ENCODE results near the gene EIF3I.

Gene EIF3I

GRCh38 chr1:32199717-32200072 lies 22.5 kb upstream of the EIF3I start:
- peaks cover 0 to 60% of the 10 kb centered on the region in 2 experiments; a peak in 1 of 3 replicates for H3K36me3 ChIP-seq (ENCODE audit: control insufficient read depth in 2 of 2, insufficient read depth in 1 of 2, low read length in 2 of 2)
- ChIA-PET CTCF (interaction anchor here (0.8 kb wide), 1 partner anchor 49 kb away, joined by 4 read pairs; no protein-coding TSS in a partner anchor), POLR2A (interaction anchor here (0.6 to 5.0 kb wide), 8 partner anchors 9 to 136 kb away, joined by 4 to 25 read pairs (median 8); partner anchors contain the start of genes DCDC2B, KPNA6, MARCKSL1 and TXLNA)
- TF ChIP-seq ZNF248 (tag by site-specific recombination; IDR thresholded peaks at IDR 0.05), result no peak
- TF ChIP-seq ZBTB26 (tag by site-specific recombination; optimal IDR thresholded peaks at IDR 0.05), result no peak
- no peak for TF ChIP-seq ZBTB21 (tag by site-specific recombination; IDR thresholded peaks at IDR 0.05)
- TF ChIP-seq ZNF211 (tag by site-specific recombination; IDR thresholded peaks at IDR 0.05; ENCODE audit: low read depth), result no peak
- TF ChIP-seq ZNF202 (tag by site-specific recombination; IDR thresholded peaks at IDR 0.05; ENCODE audit: borderline replicate concordance), result no peak
- TF ChIP-seq ZNF843 (tag by site-specific recombination; IDR thresholded peaks at IDR 0.05), result no peak
- TF ChIP-seq ZNF10 (tag by site-specific recombination; IDR thresholded peaks at IDR 0.05), result 0 out of 2 replicates have a peak, but pooled peaks have one; percentile 71
- no peak for TF ChIP-seq MEIS1 (CRISPR knock-in tag; IDR thresholded peaks at IDR 0.05; ENCODE audit: borderline replicate concordance)
- TF ChIP-seq ZNF140 (tag by site-specific recombination; IDR thresholded peaks at IDR 0.05), result no peak
- no peak for TF ChIP-seq ZNF48 (tag by site-specific recombination; IDR thresholded peaks at IDR 0.05)
- peak; percentile 33; the same call in 1 of the 2 replicates for TF ChIP-seq ZNF600 (tag by site-specific recombination; IDR thresholded peaks at IDR 0.05)
- no peaks in the 10 kb centered on the region; the same call in 1 of the 2 replicates for H3K4me1 ChIP-seq (ENCODE audit: control insufficient read depth, insufficient read depth, low read length)
- no peaks in the 10 kb centered on the region for H3K9me3 ChIP-seq (ENCODE audit: control insufficient read depth, insufficient read depth, low read depth, low read length)
- no peak overlapping the region for H3K27ac ChIP-seq (ENCODE audit: extremely low read depth, low read depth, low read length)
- H3K4me3 ChIP-seq (ENCODE audit: low read depth, low read length), result no peak overlapping the region

GRCh38 chr1:32200226-32201010 lies 21.8 kb upstream of the EIF3I start, which contains the start of gene CCDC28B:
Gene CCDC28B, plus strand, starts transcription at chr1:32200595. Its CDS starts 1,341 bp downstream, at chr1:32201936.
- H3K27ac ChIP-seq (ENCODE audit: extremely low read depth, low read depth, low read length), result no peak within 1 kb of the TSS; the same call in 1 of the 2 replicates
- no peaks in the 10 kb centered on the region for H3K9me3 ChIP-seq (ENCODE audit: control insufficient read depth, insufficient read depth, low read depth, low read length)
- ChIA-PET CTCF (interaction anchor here (0.8 to 1.2 kb wide), 2 partner anchors 20 to 48 kb away, joined by 3 to 4 read pairs; no protein-coding TSS in a partner anchor), POLR2A (interaction anchor here (0.6 to 5.0 kb wide), 10 partner anchors 8 to 209 kb away, joined by 3 to 25 read pairs (median 7); partner anchors contain the start of genes DCDC2B, KPNA6, MARCKSL1 and TXLNA)
- H3K36me3 ChIP-seq (ENCODE audit: control insufficient read depth in 2 of 2, insufficient read depth in 1 of 2, low read length in 2 of 2), result peaks cover 0 to 55% of the 10 kb centered on the region in 2 experiments; a peak in 1 of 3 replicates
- H3K4me1 ChIP-seq (ENCODE audit: control insufficient read depth, insufficient read depth, low read length), result no peaks in the 10 kb centered on the region; the same call in 1 of the 2 replicates
- H3K4me3 ChIP-seq (ENCODE audit: low read depth, low read length), result peak within 1 kb of the TSS; percentile 49
- TF ChIP-seq ZNF280C (tag by site-specific recombination; IDR thresholded peaks at IDR 0.05) (no peak), ZNF707 (tag by site-specific recombination; IDR thresholded peaks at IDR 0.05) (no peak), ZEB2 (tag by site-specific recombination; IDR thresholded peaks at IDR 0.05) (peak; percentile 73), ZBTB17 (tag by site-specific recombination; IDR thresholded peaks at IDR 0.05) (peak; percentile 82), ZNF585B (tag by site-specific recombination; IDR thresholded peaks at IDR 0.05) (no peak), ZBTB7A (tag by site-specific recombination; IDR thresholded peaks at IDR 0.05; ENCODE audit: low read depth) (no peak), ZNF654 (tag by site-specific recombination; IDR thresholded peaks at IDR 0.05; ENCODE audit: low read depth) (no peak), ZNF223 (tag by site-specific recombination; IDR thresholded peaks at IDR 0.05) (no peak), PRDM4 (tag by site-specific recombination; IDR thresholded peaks at IDR 0.05) (no peak), GLIS2 (tag by site-specific recombination; IDR thresholded peaks at IDR 0.05) (peak; percentile 92), ZNF341 (tag by site-specific recombination; IDR thresholded peaks at IDR 0.05; ENCODE audit: low read depth) (peak; percentile 98), TRIM28 (IDR thresholded peaks at IDR 0.05; ENCODE audit: borderline replicate concordance, low read length) (0 out of 2 replicates have a peak, but pooled peaks have one; percentile 52), ZNF660 (tag by site-specific recombination; IDR thresholded peaks at IDR 0.05) (no peak), ZNF785 (tag by site-specific recombination; IDR thresholded peaks at IDR 0.05) (no peak), ZNF629 (tag by site-specific recombination; IDR thresholded peaks at IDR 0.05) (peak; percentile 72), SCRT1 (tag by site-specific recombination; IDR thresholded peaks at IDR 0.05; ENCODE audit: borderline replicate concordance) (no peak), ZNF239 (tag by site-specific recombination; IDR thresholded peaks at IDR 0.05) (no peak), SP7 (tag by site-specific recombination; IDR thresholded peaks at IDR 0.05) (no peak), ZNF19 (tag by site-specific recombination; IDR thresholded peaks at IDR 0.05; ENCODE audit: low read depth) (no peak), ZNF830 (tag by site-specific recombination; IDR thresholded peaks at IDR 0.05; ENCODE audit: low read depth) (no peak)

Data from HEK293 (cell line).